ENCODE results near the gene COX17. TPM values are rescaled to one million over a fixed set of nuclear protein-coding genes. Genes with fewer than 3 reads are reported as not detected.

The COX17 gene
- total RNA-seq, 4 donors from 2014 or later = 12.8 to 73.0 (median 46.0) TPM

DNA sequence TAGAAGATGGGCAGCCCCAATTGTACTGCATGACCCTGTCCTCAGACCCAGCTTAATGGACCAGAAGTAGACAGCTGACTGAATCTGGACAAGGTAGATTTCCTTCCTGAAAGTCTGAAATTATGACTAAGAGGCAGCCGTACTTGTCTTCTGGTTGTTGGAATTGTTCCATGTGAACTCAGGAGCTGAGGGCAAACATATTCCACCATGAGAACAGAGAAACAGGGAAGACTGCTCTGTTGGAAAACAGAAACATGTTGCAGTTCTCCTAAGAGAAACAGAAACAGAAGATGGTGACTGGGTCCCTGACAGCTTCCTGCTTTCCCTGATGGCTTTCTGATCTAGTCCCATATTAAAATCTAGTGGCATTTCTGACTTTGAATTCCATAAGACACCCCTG lies 41.0 kb downstream of the COX17 start:
- Histone ChIP-seq H3K4me3 (replicated peaks in 1 of 3) (no peak overlapping the region), H3K9me3 (no peaks in the 10 kb centered on the region), H3K27me3 (no peaks in the 10 kb centered on the region), H3K36me3 (no peaks in the 10 kb centered on the region), H3K27ac (peak overlapping the region; percentile 77 to 96 (median 92)), H3K4me1 (peaks cover 24 to 36% of the 10 kb centered on the region in 2 donors)
- 16 to 22% methylated on average over 1 of the region's 1 CpG for WGBS, 2 donors
- no peak for DNase-seq
- TF ChIP-seq, protein P1, sequence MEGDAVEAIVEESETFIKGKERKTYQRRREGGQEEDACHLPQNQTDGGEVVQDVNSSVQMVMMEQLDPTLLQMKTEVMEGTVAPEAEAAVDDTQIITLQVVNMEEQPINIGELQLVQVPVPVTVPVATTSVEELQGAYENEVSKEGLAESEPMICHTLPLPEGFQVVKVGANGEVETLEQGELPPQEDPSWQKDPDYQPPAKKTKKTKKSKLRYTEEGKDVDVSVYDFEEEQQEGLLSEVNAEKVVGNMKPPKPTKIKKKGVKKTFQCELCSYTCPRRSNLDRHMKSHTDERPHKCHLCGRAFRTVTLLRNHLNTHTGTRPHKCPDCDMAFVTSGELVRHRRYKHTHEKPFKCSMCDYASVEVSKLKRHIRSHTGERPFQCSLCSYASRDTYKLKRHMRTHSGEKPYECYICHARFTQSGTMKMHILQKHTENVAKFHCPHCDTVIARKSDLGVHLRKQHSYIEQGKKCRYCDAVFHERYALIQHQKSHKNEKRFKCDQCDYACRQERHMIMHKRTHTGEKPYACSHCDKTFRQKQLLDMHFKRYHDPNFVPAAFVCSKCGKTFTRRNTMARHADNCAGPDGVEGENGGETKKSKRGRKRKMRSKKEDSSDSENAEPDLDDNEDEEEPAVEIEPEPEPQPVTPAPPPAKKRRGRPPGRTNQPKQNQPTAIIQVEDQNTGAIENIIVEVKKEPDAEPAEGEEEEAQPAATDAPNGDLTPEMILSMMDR (IDR thresholded peaks at IDR 0.05) = no peak
- no peak for TF ChIP-seq POLR2A (IDR thresholded peaks at IDR 0.05)
- intact Hi-C loops (cut with DNase I) = no loop called here

DNA sequence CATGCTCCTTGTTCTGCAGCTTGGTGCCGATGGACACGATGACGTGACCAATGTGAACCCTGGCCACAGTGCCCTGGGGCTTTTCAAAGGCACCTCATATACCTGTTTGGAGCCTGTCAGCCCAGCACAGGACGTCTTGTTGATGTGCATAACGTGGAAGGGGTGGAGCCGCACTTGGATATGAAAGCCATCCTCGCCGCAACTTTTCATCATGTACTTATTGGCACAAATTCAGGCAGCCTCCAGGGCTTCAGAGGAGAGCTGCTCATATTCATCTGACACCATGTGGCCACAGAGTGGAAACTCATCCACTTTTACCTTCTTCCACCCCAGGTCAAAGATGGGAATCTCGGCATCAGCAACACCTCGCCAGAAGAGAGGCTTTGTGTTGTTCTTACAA lies 41.5 kb downstream of the COX17 start:
- no peak for DNase-seq
- no peak for TF ChIP-seq POLR2A (IDR thresholded peaks at IDR 0.05)
- TF ChIP-seq, protein P1 (IDR thresholded peaks at IDR 0.05) = no peak
- peaks cover 24 to 36% of the 10 kb centered on the region in 2 donors for H3K4me1 ChIP-seq
- no peak overlapping the region for H3K4me3 ChIP-seq (replicated peaks in 1 of 3)
- peak overlapping the region; percentile 77 to 96 (median 92) for H3K27ac ChIP-seq
- no peaks in the 10 kb centered on the region for H3K36me3 ChIP-seq
- no peaks in the 10 kb centered on the region for H3K27me3 ChIP-seq
- H3K9me3 ChIP-seq = no peaks in the 10 kb centered on the region
- intact Hi-C loops (cut with DNase I) = no loop called here
- WGBS, 2 donors = 87 to 97% methylated on average over 7 to 9 of the region's 10 CpGs

DNA sequence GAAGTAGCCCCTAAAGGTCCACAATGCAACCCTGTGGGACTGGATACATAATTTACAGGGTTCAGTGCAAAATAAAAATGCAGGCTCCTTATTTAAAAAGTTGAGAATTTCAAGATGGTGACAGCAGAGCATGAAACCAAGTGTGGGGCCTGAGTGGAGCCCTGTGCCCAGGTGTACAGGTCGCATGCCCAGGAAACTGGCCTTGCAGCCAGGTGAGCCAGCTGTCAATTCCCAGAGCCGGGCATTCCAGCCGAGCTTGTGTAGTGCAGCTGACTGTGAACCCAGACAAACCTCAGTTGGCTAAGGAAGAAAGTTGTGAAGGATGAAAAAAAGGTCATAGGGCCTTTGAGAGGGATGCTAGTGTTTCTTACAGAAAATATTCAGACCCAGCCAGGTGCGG lies 44.4 kb downstream of the COX17 start:
- no peak for TF ChIP-seq POLR2A (IDR thresholded peaks at IDR 0.05)
- TF ChIP-seq, protein P1 (IDR thresholded peaks at IDR 0.05) = no peak
- Histone ChIP-seq H3K9me3 (no peaks in the 10 kb centered on the region), H3K27me3 (no peaks in the 10 kb centered on the region), H3K36me3 (no peaks in the 10 kb centered on the region), H3K4me3 (replicated peaks in 1 of 3) (no peak overlapping the region), H3K27ac (no peak overlapping the region), H3K4me1 (peaks cover 11 to 34% of the 10 kb centered on the region in 2 donors)
- DNase-seq = no peak
- intact Hi-C loops (cut with DNase I) = no loop called here
- WGBS, 2 donors = 87 to 92% methylated on average over 4 of the region's 4 CpGs

DNA sequence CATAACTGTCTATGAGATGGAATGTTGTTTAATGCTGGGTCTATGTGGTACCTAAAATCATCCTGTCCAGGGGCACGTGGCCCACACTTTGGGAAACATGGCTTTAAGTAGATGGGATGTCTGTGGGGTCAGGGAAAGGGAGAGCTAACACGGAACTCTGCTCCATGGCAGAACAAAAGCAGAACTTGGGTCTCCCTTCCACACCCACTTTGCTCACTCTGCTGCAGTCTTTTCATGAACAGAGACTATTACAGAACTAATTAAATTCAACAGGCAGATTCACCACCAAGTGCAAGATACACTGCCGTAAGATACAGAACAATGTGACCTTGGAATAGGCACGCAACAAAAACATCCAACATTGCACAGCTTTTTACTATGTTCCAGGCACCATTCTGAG lies 45.0 kb downstream of the COX17 start:
- no peaks in the 10 kb centered on the region for H3K9me3 ChIP-seq
- H3K4me3 ChIP-seq (replicated peaks in 1 of 3) = no peak overlapping the region
- DNase-seq = no peak
- TF ChIP-seq, protein P1 (IDR thresholded peaks at IDR 0.05) = no peak
- 92 to 94% methylated on average over 4 of the region's 4 CpGs for WGBS, 2 donors
- H3K36me3 ChIP-seq = no peaks in the 10 kb centered on the region
- no peaks in the 10 kb centered on the region for H3K27me3 ChIP-seq
- peaks cover 4 to 28% of the 10 kb centered on the region in 2 donors for H3K4me1 ChIP-seq
- no peak overlapping the region for H3K27ac ChIP-seq
- intact Hi-C loops (cut with DNase I) = no loop called here

DNA sequence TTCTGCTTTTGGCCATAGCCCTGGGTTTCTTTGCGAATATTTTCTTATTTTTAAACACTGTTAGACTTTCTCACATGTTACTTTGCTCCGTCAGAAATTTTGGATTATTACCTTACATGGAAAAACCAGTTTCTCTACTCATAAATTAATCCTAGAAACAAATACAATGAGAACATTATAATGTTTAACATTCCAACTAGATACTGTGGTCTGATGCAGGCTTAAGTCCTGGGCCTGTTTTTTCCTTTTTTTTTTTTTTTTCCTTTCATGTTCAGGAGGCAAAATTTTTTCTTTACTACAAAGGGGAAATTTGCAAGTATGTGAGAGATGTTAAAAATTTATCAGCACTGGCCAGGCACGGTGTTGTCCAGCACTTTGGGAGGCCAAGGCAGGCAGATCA lies 45.7 kb downstream of the COX17 start:
- intact Hi-C loops (cut with DNase I) = no loop called here
- DNase-seq = no peak
- H3K4me1 ChIP-seq = peaks cover 0 to 21% of the 10 kb centered on the region in 2 donors
- no peaks in the 10 kb centered on the region for H3K27me3 ChIP-seq
- H3K27ac ChIP-seq = no peak overlapping the region
- 89 to 91% methylated on average over 3 of the region's 3 CpGs for WGBS, 2 donors
- no peaks in the 10 kb centered on the region for H3K9me3 ChIP-seq
- H3K36me3 ChIP-seq = no peaks in the 10 kb centered on the region
- TF ChIP-seq, protein P1 (IDR thresholded peaks at IDR 0.05) = no peak
- TF ChIP-seq POLR2A (IDR thresholded peaks at IDR 0.05) = no peak
- no peak overlapping the region for H3K4me3 ChIP-seq (replicated peaks in 1 of 3)
